ENCODE results near the gene HOXD4. TPM values are rescaled to one million over a fixed set of nuclear protein-coding genes. Genes with fewer than 3 reads are reported as not detected.
A peak's percentile ranks its signal among the peaks of the same experiment; 100 is the strongest.

HOXD4 gene
- total RNA-seq, 6 donors from 2014 or later: 0.79 to 0.81 TPM; not detected in 4

DNA sequence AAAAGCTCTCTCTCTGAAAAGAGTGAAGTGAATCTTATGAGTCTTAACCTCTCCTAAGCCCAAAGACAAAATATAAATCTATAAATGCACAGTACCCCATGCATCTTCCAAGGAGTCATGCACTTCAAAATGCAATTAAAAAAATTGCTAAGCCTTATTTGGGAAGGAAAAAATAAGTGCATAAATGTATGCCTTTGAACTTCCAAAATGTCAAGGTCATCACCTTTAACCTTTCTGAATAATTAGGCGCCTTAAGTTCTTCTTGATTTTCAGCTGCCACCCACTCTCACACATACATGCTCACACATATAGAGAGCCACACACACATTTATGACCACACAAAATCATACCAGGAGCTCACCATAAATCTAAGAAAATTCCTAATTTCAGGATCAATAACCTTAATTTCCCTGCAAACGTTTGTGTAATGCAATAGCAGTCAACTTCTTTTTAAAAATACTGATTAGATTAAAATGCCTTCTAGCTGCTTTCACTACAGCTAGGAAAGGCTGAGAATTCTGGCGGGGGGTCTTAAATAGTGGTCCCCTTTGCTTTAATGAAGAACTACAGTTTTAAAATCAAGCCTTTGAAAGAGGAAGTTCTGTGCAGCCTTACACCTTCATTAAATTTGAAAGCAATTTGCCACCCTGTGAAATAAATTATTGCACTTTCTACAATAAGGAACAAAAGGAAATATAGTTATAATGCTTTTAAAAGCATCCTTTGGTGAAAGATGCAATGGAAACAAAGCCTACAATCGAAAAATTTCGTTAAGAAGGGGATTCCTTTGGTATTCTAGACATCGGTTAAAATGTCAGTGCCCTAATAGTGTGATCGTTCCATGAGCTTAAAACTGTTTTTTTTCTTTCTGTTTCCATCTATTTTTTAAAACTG, 40.7 kb upstream of the HOXD4 start:
- Histone ChIP-seq H3K4me1 (peaks cover 10 to 25% (median 22%) of the 10 kb centered on the region in 4 donors), H3K27me3 (peaks cover 2 to 88% (median 56%) of the 10 kb centered on the region in 4 donors), H3K9me3 (no peaks in the 10 kb centered on the region), H3K36me3 (no peaks in the 10 kb centered on the region), H3K27ac (no peak overlapping the region), H3K4me3 (no peak overlapping the region)
- DNase-seq: no peak
- ATAC-seq (ENCODE audit: low FRiP score in 2 of 2): no peak
- TF ChIP-seq POLR2AphosphoS5 (IDR thresholded peaks at IDR 0.05): no peak
- TF ChIP-seq CTCF (IDR thresholded peaks at IDR 0.05): peak in 1 of 6 experiments; percentile 14
- 15 to 24% methylated on average over 7 of the region's 7 CpGs for WGBS, 2 donors

GRCh38 chr2:176111309-176111663, 40.1 kb upstream of the HOXD4 start:
- Histone ChIP-seq H3K4me1 (peaks cover 10 to 24% (median 21%) of the 10 kb centered on the region in 4 donors), H3K4me3 (no peak overlapping the region), H3K27ac (no peak overlapping the region), H3K9me3 (no peaks in the 10 kb centered on the region), H3K36me3 (no peaks in the 10 kb centered on the region), H3K27me3 (peaks cover 2 to 88% (median 57%) of the 10 kb centered on the region in 4 donors)
- WGBS, 2 donors: 3% methylated on average over 16 of the region's 16 CpGs
- peak in 1 of 2 donors; percentile 52 for ATAC-seq (ENCODE audit: low FRiP score in 2 of 2)
- TF ChIP-seq CTCF (IDR thresholded peaks at IDR 0.05) (peak in 3 of 6 experiments; percentile 10 to 19 (median 15)), POLR2AphosphoS5 (IDR thresholded peaks at IDR 0.05) (no peak), EP300 (IDR thresholded peaks at IDR 0.05) (no peak)
- DNase-seq: no peak

- no peak for ATAC-seq (ENCODE audit: low FRiP score in 2 of 2)
- Histone ChIP-seq H3K36me3 (no peaks in the 10 kb centered on the region), H3K27me3 (peaks cover 0 to 88% (median 55%) of the 10 kb centered on the region in 4 donors), H3K9me3 (no peaks in the 10 kb centered on the region), H3K4me3 (no peak overlapping the region), H3K4me1 (peaks cover 4 to 18% (median 15%) of the 10 kb centered on the region in 4 donors), H3K27ac (no peak overlapping the region)
- DNase-seq: peak in 1 of 2 donors; percentile 50
- TF ChIP-seq CTCF (IDR thresholded peaks at IDR 0.05) (no peak), POLR2AphosphoS5 (IDR thresholded peaks at IDR 0.05) (no peak), POLR2A (IDR thresholded peaks at IDR 0.05) (no peak), EP300 (IDR thresholded peaks at IDR 0.05) (no peak)
- 10 to 13% methylated on average over 15 to 29 of the region's 29 CpGs for whole genome bisulfite sequencing, 2 donors
Observed at GRCh38 chr2:176111846-176112374, 39.4 kb upstream of the HOXD4 start.

- Histone ChIP-seq H3K36me3 (no peaks in the 10 kb centered on the region), H3K9me3 (no peaks in the 10 kb centered on the region), H3K27ac (no peak overlapping the region), H3K27me3 (peaks cover 0 to 91% (median 53%) of the 10 kb centered on the region in 4 donors), H3K4me1 (peaks cover 0 to 13% (median 11%) of the 10 kb centered on the region in 4 donors), H3K4me3 (no peak overlapping the region)
- TF ChIP-seq POLR2AphosphoS5 (IDR thresholded peaks at IDR 0.05) (no peak), EP300 (IDR thresholded peaks at IDR 0.05) (no peak), CTCF (IDR thresholded peaks at IDR 0.05) (no peak), POLR2A (IDR thresholded peaks at IDR 0.05) (no peak)
- DNase-seq (peak in 1 of 2 donors; percentile 33), ATAC-seq (ENCODE audit: low FRiP score in 2 of 2) (no peak)
- 5 to 7% methylated on average over 10 to 39 of the region's 40 CpGs for WGBS, 2 donors
Observed at GRCh38 chr2:176112375-176113302, 38.7 kb upstream of the HOXD4 start.
